Fibroblast of peridontal ligament (primary cell): ENCODE results near the gene KIF17.

Experiments used
- DNase-seq: peaks from one replicate; pipeline ENCODE4 v3.0.0-alpha.2; 2010; ENCODE audit errors: extremely low read depth

KIF17 gene

GRCh38 chr1:20660847-20661206 is 57.0 kb downstream of the KIF17 start:
- DNase-seq, result peak; percentile 3

GRCh38 chr1:20660363-20660762 is 57.4 kb downstream of the KIF17 start:
- DNase-seq, result peak; percentile 5

- DNase-seq, result no peak
Observed at GRCh38 chr1:20658166-20658915, 59.5 kb downstream of the KIF17 start.

GRCh38 chr1:20657024-20657423 is 60.8 kb downstream of the KIF17 start:
- no peak for DNase-seq

- DNase-seq, result no peak
Observed at GRCh38 chr1:20654104-20654690, 63.6 kb downstream of the KIF17 start.

GRCh38 chr1:20652300-20652699 is 65.5 kb downstream of the KIF17 start:
- DNase-seq, result no peak

- DNase-seq, result no peak
Observed at GRCh38 chr1:20648946-20649345, 68.9 kb downstream of the KIF17 start.

- DNase-seq, result no peak
Observed at GRCh38 chr1:20648438-20648837, 69.4 kb downstream of the KIF17 start.

- DNase-seq, result no peak
Observed at GRCh38 chr1:20645414-20645813, 72.4 kb downstream of the KIF17 start.

GRCh38 chr1:20644416-20644815 is 73.4 kb downstream of the KIF17 start:
- no peak for DNase-seq

GRCh38 chr1:20643080-20643479 is 74.7 kb downstream of the KIF17 start:
- DNase-seq, result no peak

- DNase-seq, result no peak
Observed at GRCh38 chr1:20641975-20642374, 75.8 kb downstream of the KIF17 start.

- peak; percentile 70 for DNase-seq
Observed at GRCh38 chr1:20640183-20640597, 77.6 kb downstream of the KIF17 start.

- DNase-seq, result no peak
Observed at GRCh38 chr1:20636785-20637347, 80.9 kb downstream of the KIF17 start.

GRCh38 chr1:20634594-20635084 is 83.2 kb downstream of the KIF17 start:
- DNase-seq, result no peak

- no peak for DNase-seq
Observed at GRCh38 chr1:20634065-20634593, 83.7 kb downstream of the KIF17 start.

GRCh38 chr1:20633190-20634064 is 84.4 kb downstream of the KIF17 start, which contains the start of gene PINK1:
TSS of gene PINK1 (plus strand) at chr1:20633458. CDS start at chr1:20633549, 91 bp downstream.
- DNase-seq, result peak; percentile 56

- DNase-seq, result no peak
Observed at GRCh38 chr1:20632386-20632785, 85.4 kb downstream of the KIF17 start.

- DNase-seq, result no peak
Observed at GRCh38 chr1:20630729-20631128, 87.1 kb downstream of the KIF17 start.

- no peak for DNase-seq
Observed at GRCh38 chr1:20626524-20626923, 91.3 kb downstream of the KIF17 start.

- DNase-seq, result no peak
Observed at GRCh38 chr1:20626098-20626427, 91.7 kb downstream of the KIF17 start.
